Sigmoid colon (tissue), 7 donors: Measurements from ENCODE around the gene ANKRD13D. TPM values are rescaled to one million over a fixed set of nuclear protein-coding genes. Genes with fewer than 3 reads are reported as not detected.

Experiments used
- DNase-seq: peaks from one replicate; pipeline ENCODE4 v3.0.0-alpha.2; 2019
- H3K27ac ChIP-seq, 4 donors: fragments of 200-600 bp; sonication (generic); one replicate each; pipeline ENCODE4 v1.5.1; 2016 to 2019; ENCODE audit warnings: mild to moderate bottlenecking in 1 of 4
- H3K27me3 ChIP-seq, 3 donors: fragments of 200-600 bp; sonication (generic); one replicate each; pipeline ENCODE4 v1.5.1; 2019; ENCODE audit warnings: mild to moderate bottlenecking in 1 of 3
- H3K36me3 ChIP-seq, 4 donors: fragments of 200-600 bp; sonication (generic); one replicate each; pipeline ENCODE4 v1.5.1; 2016 to 2019
- H3K4me1 ChIP-seq, 4 donors: fragments of 200-600 bp; sonication (generic); one replicate each; pipeline ENCODE4 v1.5.1; 2017 to 2019
- H3K4me3 ChIP-seq, 4 donors: fragments of 200-600 bp; sonication (generic); one replicate each; pipeline ENCODE4 v1.5.1; 2017 to 2019; ENCODE audit warnings: mild to moderate bottlenecking in 2 of 4, moderate library complexity in 1 of 4
- H3K9me3 ChIP-seq, 4 donors: fragments of 200-600 bp in 3 of 4; sonication (generic) in 3 of 4; one replicate each; pipeline versions ENCODE4 v1.5.1 to v1.6.1; 2013 to 2019
- EP300 ChIP-seq, 4 donors: sonication (generic); formaldehyde crosslinking; IDR thresholded peaks; one replicate each; pipeline ENCODE4 v1.6.1; 2017; ENCODE audit warnings: antibody characterized with exemption in 4 of 4
- POLR2A ChIP-seq, 2 donors: fragments of 450-650 bp; IDR thresholded peaks; one replicate each; pipeline ENCODE4 v1.6.1; 2016; ENCODE audit warnings: antibody characterized with exemption in 2 of 2, mild to moderate bottlenecking in 2 of 2, moderate library complexity in 2 of 2
- POLR2AphosphoS5 ChIP-seq, 4 donors: sonication (generic); formaldehyde crosslinking; IDR thresholded peaks; one replicate each; pipeline ENCODE4 v1.6.1; 2017; ENCODE audit warnings: antibody characterized with exemption in 4 of 4
- WGBS, 2 donors: extraction: QIAGEN DNeasy Blood & Tissue Kit; methylation state at CpG; one replicate each; pipeline ENCODE4 v1.1.7; 2013; 5-methylcytosine and 5-hydroxymethylcytosine counted together
- intact Hi-C: fragments of 100-400 bp; cut with DNase I; formaldehyde crosslinking; loops from one replicate; pipeline ENCODE4 v1.15.1; 2023
- polyA plus RNA-seq, 3 donors: library from polyadenylated mRNA; stranded (reverse); fragments of 200-250 nt; gene quantifications; one replicate each; pipeline ENCODE4 v1.2.3, GENCODE V29; 2013
- total RNA-seq, 4 donors: library from RNA; depleted of rRNA; stranded (reverse); fragments of >200 nt; gene quantifications; one replicate each; pipeline ENCODE4 v1.1.0, GENCODE V29; 2016
- TF ChIP-seq, protein P1 (sequence below), 4 experiments: fragments of 450-650 bp in 3 of 4; fragments of 200-600 bp in 1 of 4; IDR thresholded peaks; one replicate each; pipeline ENCODE4 v1.5.1; 2016 to 2019; ENCODE audit warnings: antibody characterized with exemption in 4 of 4, mild to moderate bottlenecking in 3 of 4, moderate library complexity in 2 of 4
- donor health status: healthy with polysubstance abuse.
- donor health status: Bipolar disorder and iron deficiency.
- donor health status: healthy.

ANKRD13D gene
- total and polyA plus RNA-seq, 7 donors = 9.0 to 45.7 (median 24.0) TPM

GRCh38 chr11:67293090-67293489 lies 4.0 kb downstream of the ANKRD13D start:
- H3K9me3 ChIP-seq = peaks cover 0 to 3% (median 0%) of the 10 kb centered on the region in 4 donors
- TF ChIP-seq POLR2AphosphoS5 (IDR thresholded peaks at IDR 0.05) (no peak), POLR2A (IDR thresholded peaks at IDR 0.05) (no peak), EP300 (IDR thresholded peaks at IDR 0.05) (no peak)
- TF ChIP-seq, protein P1, sequence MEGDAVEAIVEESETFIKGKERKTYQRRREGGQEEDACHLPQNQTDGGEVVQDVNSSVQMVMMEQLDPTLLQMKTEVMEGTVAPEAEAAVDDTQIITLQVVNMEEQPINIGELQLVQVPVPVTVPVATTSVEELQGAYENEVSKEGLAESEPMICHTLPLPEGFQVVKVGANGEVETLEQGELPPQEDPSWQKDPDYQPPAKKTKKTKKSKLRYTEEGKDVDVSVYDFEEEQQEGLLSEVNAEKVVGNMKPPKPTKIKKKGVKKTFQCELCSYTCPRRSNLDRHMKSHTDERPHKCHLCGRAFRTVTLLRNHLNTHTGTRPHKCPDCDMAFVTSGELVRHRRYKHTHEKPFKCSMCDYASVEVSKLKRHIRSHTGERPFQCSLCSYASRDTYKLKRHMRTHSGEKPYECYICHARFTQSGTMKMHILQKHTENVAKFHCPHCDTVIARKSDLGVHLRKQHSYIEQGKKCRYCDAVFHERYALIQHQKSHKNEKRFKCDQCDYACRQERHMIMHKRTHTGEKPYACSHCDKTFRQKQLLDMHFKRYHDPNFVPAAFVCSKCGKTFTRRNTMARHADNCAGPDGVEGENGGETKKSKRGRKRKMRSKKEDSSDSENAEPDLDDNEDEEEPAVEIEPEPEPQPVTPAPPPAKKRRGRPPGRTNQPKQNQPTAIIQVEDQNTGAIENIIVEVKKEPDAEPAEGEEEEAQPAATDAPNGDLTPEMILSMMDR (IDR thresholded peaks at IDR 0.05) = no peak
- no peak overlapping the region for H3K4me3 ChIP-seq
- peaks cover 0 to 43% (median 26%) of the 10 kb centered on the region in 4 donors for H3K4me1 ChIP-seq
- H3K27me3 ChIP-seq = no peaks in the 10 kb centered on the region
- no peak overlapping the region for H3K27ac ChIP-seq
- WGBS, 2 donors = 47 to 52% methylated on average over 3 of the region's 3 CpGs
- DNase-seq = no peak
- peaks cover 4 to 36% (median 14%) of the 10 kb centered on the region in 4 donors for H3K36me3 ChIP-seq
- intact Hi-C loops = no loop called here

DNA sequence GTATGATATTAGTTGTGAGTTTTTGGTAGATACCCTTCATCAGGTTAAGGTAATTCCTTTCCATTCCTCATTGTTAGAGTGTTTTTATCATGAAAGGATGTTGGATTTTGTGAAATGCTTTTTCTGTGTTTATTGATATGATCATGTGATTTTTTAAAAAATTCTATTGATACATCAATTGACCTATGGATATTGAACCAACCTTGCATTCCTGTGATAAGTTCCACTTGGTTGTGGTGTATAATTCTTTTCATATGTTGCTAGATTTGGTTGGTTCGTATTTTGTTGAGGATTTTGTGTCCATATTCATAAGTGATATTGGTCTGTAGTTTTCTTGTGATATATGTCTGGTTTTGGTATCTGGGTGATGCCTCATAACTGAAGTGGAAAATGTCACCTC lies 6.7 kb downstream of the ANKRD13D start:
- Histone ChIP-seq H3K36me3 (peaks cover 16 to 64% (median 32%) of the 10 kb centered on the region in 4 donors), H3K27me3 (no peaks in the 10 kb centered on the region), H3K4me1 (peaks cover 0 to 26% (median 10%) of the 10 kb centered on the region in 4 donors), H3K4me3 (no peak overlapping the region), H3K9me3 (peaks cover 0 to 3% (median 0%) of the 10 kb centered on the region in 4 donors), H3K27ac (no peak overlapping the region)
- 96 to 99% methylated on average over 1 of the region's 1 CpG for WGBS, 2 donors
- TF ChIP-seq EP300 (IDR thresholded peaks at IDR 0.05) (no peak), POLR2AphosphoS5 (IDR thresholded peaks at IDR 0.05) (no peak), POLR2A (IDR thresholded peaks at IDR 0.05) (no peak)
- TF ChIP-seq, protein P1 (IDR thresholded peaks at IDR 0.05) = no peak
- intact Hi-C loops = no loop called here
- DNase-seq = no peak

DNA sequence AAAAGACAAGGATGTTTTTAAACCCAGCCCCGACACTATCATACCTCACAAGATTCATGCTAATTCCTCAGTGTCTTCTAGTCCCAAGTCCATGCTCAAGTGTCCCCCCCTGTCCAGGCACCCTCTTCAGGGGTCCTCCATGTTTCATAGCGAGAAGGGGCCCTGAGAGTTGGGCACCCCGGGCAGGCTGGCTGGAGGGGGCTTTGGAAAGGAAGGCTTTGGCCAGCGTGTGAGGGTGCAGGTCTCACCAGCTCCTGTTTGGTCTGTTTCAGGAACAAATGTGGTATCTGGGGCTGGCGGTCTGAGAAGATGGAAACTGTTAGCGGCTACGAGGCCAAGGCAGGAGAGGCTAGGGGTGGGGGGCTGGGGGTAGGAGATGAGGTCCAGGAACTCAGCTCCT lies 9.7 kb downstream of the ANKRD13D start:
- Histone ChIP-seq H3K27ac (no peak overlapping the region), H3K36me3 (peaks cover 16 to 64% (median 37%) of the 10 kb centered on the region in 4 donors), H3K9me3 (peaks cover 0 to 3% (median 0%) of the 10 kb centered on the region in 4 donors), H3K27me3 (no peaks in the 10 kb centered on the region), H3K4me1 (peaks cover 0 to 17% (median 11%) of the 10 kb centered on the region in 4 donors), H3K4me3 (no peak overlapping the region)
- intact Hi-C loops = no loop called here
- no peak for TF ChIP-seq POLR2AphosphoS5 (IDR thresholded peaks at IDR 0.05)
- TF ChIP-seq EP300 (IDR thresholded peaks at IDR 0.05) = no peak
- TF ChIP-seq POLR2A (IDR thresholded peaks at IDR 0.05) = no peak
- TF ChIP-seq, protein P1 (IDR thresholded peaks at IDR 0.05) = no peak
- WGBS, 2 donors = 95 to 97% methylated on average over 7 of the region's 7 CpGs
- DNase-seq = peak; percentile 53

DNA sequence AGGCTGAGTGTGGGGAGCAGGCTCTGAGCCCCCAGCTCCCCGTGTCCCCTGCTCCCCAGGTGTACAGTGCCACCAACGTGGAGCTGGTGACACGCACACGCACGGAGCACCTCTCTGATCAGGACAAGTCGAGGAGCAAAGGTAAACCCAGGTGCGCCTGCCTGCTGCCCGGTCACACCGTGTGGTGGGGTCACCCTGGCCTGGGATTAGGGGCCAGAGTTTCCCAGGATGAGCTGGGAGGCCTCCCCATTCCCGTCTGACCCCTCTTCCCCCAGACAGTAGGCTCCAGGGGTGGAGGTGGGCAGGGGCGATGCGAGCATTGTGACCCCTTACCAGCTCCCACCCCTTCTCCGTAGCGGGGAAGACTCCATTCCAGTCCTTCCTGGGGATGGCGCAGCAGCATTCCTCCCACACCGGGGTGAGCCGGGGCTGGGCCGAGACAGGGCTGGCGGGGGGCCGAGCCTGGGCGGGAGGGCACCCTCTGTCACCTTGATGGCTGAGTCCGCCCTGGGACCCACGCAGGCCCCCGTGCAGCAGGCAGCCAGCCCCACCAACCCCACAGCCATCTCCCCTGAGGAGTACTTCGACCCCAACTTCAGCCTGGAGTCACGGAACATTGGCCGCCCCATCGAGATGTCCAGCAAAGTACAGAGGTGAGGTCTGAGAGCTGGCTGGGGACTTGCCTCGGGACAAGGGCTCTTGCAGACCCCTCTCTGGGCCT lies 10.5 kb downstream of the ANKRD13D start:
- peaks cover 16 to 62% (median 35%) of the 10 kb centered on the region in 4 donors for H3K36me3 ChIP-seq
- no peak for TF ChIP-seq POLR2AphosphoS5 (IDR thresholded peaks at IDR 0.05)
- WGBS, 2 donors = 93 to 96% methylated on average over 29 of the region's 29 CpGs
- no peak overlapping the region for H3K4me3 ChIP-seq
- DNase-seq = peak; percentile 62
- H3K4me1 ChIP-seq = peaks cover 0 to 25% (median 19%) of the 10 kb centered on the region in 4 donors
- H3K9me3 ChIP-seq = peaks cover 0 to 3% (median 0%) of the 10 kb centered on the region in 4 donors
- H3K27me3 ChIP-seq = no peaks in the 10 kb centered on the region
- no peak overlapping the region for H3K27ac ChIP-seq
- intact Hi-C loops = no loop called here

DNA sequence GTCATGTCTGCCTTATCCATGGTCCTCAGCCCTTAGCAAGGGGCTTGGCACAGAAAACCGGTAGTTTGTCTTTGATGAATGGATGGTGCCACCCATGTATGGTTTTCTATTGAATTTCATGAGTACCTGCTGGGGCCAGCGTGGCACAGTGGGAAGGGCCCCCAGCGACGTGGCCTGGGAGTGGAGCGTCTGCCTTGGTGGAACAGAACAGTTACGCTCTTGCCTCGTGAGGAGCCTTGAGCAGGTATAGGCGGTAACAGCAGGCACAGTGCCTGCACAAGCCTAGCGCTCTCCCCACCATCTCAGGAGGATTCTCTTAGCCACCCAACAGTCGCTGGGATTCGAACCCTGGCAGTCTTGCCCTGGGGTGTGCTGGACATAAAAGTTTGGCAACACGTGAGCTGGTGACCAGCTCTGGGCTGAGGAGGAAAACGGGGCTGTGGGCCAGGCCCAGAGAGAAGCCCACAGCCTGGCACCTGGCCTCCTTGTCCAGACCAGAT lies 11.2 kb downstream of the ANKRD13D start:
- Histone ChIP-seq H3K4me1 (peaks cover 0 to 29% (median 22%) of the 10 kb centered on the region in 4 donors), H3K27ac (no peak overlapping the region), H3K27me3 (no peaks in the 10 kb centered on the region), H3K36me3 (peaks cover 16 to 55% (median 32%) of the 10 kb centered on the region in 4 donors), H3K4me3 (no peak overlapping the region), H3K9me3 (peaks cover 0 to 3% (median 0%) of the 10 kb centered on the region in 4 donors)
- no peak for TF ChIP-seq POLR2AphosphoS5 (IDR thresholded peaks at IDR 0.05)
- TF ChIP-seq, protein P1 (IDR thresholded peaks at IDR 0.05) = no peak
- TF ChIP-seq EP300 (IDR thresholded peaks at IDR 0.05) = no peak
- no peak for TF ChIP-seq POLR2A (IDR thresholded peaks at IDR 0.05)
- intact Hi-C loops = no loop called here
- DNase-seq = no peak
- 92 to 97% methylated on average over 13 of the region's 13 CpGs for WGBS, 2 donors
